C4-2B (cell line): ENCODE data around the gene ENKD1.
"Not testable (repeated sequence)": the region's sequence is repeated elsewhere in the genome, so short reads cannot be mapped to it uniquely, and the experiment has no call there.

Source experiments
- CTCF ChIP-seq: fragments of 450-650 bp; conservative IDR thresholded peaks from 2 replicates; pipeline ENCODE4 v1.5.1; 2017; ENCODE audit warnings: mild to moderate bottlenecking
- ZFX ChIP-seq: fragments of 450-650 bp; IDR thresholded peaks from 2 replicates; pipeline ENCODE4 v1.6.1; 2017

DNA sequence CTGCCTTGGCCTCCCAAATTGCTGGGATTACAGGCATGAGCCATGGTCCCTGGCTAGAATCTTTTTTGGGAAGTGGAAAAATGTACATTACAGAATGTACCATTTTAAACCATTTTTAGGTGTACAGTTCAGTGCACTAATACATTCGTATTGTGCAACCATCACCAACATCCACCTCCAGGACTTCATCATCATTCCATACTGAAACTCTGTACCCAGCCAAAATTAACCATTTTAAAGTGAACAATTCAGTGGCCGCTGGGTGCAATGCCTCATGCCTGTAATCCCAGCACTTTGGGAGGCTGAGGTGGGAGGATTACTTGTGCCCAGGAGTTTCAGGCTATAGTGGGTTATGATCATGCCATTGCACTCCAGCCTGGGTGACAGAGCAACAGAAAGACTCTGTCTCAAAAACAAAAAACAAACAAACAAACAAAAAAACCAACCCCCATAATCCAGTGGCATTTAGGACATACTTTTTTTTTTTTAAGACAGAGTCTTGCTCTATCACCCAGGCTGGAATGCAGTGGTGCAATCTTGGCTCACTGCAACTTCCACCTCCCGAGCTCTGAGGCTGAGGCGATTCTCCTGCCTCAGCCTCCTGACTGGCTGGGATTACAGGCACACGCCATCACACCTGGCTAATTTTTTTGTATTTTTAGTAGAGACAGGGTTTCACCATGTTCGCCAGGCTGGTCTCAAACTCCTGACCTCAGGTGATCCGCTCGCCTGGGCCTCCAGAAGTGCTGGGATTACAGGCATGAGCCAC is 27.2 kb upstream of the ENKD1 start:
- TF ChIP-seq CTCF, ZFX: not testable (repeated sequence)
